Stimulated activated CD8-positive, alpha-beta memory T cell treated with anti-CD3 and anti-CD28 coated beads, Interleukin-7, amount 100 ng/mL, for 24 hours (primary cell): Measurements from ENCODE around the gene DGKK.
"Not testable (repeated sequence)": the region's sequence is repeated elsewhere in the genome, so short reads cannot be mapped to it uniquely, and the experiment has no call there.

ENCODE experiments used
- DNase-seq: peaks from one replicate; pipeline ENCODE4 v3.0.0-alpha.2; 2020; ENCODE audit warnings: low read depth

DGKK gene

GRCh38 chrX:50428174-50428573, 42.5 kb downstream of the DGKK start:
- no peak for DNase-seq

- DNase-seq: no peak
These were observed 62.6 kb downstream of the DGKK start for GRCh38 chrX:50407976-50408375.

GRCh38 chrX:50403903-50404302, 66.7 kb downstream of the DGKK start:
- no peak for DNase-seq

- no peak for DNase-seq
These were observed 67.7 kb downstream of the DGKK start for GRCh38 chrX:50402886-50403285.

GRCh38 chrX:50393902-50394301, 76.7 kb downstream of the DGKK start:
- no peak for DNase-seq

- no peak for DNase-seq
These were observed 84.1 kb downstream of the DGKK start for GRCh38 chrX:50386520-50386919.

- DNase-seq: no peak
These were observed 88.8 kb downstream of the DGKK start for GRCh38 chrX:50381729-50382415.

GRCh38 chrX:50375481-50376267, 95.0 kb downstream of the DGKK start:
- no peak for DNase-seq

- no peak for DNase-seq
These were observed 97.7 kb downstream of the DGKK start for GRCh38 chrX:50372966-50373365.

- DNase-seq: no peak
These were observed 126.7 kb downstream of the DGKK start for GRCh38 chrX:50343917-50344316.

- DNase-seq: no peak
These were observed 137.3 kb downstream of the DGKK start for GRCh38 chrX:50333308-50333707.

- not testable (repeated sequence) for DNase-seq
These were observed 138.0 kb downstream of the DGKK start for GRCh38 chrX:50332668-50333067.

GRCh38 chrX:50327235-50327634, 143.4 kb downstream of the DGKK start:
- DNase-seq: no peak
